ENCODE results near the gene RSAD2. TPM values are rescaled to one million over a fixed set of nuclear protein-coding genes. Genes with fewer than 3 reads are reported as not detected.

RSAD2 gene
- total RNA-seq, 1 donor from 2014 or later, result 0.66 TPM

DNA sequence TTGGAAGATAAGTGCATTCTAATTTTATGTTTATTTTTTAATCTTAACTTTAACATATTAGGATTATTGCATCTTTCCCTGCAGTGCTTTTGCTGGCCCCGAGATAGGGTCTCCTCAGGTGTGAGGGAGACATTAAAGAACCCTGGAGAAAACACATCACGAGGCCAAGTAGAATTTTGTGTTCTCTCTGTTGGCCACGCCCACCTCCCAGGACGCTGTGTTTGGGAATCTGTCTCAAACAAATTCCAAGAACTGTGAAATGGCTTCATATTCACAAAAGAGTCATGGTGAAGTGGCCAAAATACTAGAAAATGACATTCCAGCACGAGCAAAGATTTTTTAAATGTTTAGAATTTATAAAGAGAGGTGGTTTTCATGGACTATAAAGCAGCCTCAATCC lies 67.0 kb downstream of the RSAD2 start:
- DNase-seq (ENCODE audit: low read depth, low spot score), result no peak

DNA sequence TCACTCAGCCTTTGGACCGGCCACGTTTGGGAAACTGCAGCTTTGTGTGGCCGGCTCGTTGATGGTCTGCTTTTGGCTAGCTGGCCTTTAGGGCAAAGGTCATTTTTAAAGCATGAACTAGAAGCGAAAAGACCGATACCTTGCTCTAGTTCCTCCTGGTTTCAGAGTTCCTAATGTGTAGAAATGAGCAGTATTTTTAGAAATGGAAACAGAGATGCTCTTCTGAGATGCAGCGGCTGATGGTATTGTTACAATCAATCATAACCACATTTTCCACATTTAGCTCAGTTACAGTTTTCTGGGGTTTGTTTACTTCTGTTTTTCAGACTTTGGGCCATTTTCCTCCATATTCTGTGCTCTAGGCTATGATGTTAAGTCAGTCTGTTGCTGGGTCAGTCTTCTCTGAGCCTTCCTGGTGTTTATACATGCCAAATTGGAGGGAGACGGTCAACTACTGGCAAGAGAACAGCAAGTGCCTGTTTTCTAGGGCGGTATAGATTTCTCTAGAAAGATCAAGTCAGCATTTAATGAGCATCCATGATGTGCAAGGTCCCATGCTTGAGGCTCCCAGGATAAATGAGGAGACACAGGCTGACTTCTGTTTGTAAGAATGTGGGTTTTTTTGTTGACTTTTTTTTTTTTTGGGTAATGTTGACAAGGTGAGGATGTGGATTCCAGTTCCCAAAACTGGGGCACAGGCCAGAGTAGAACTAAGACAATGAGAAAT lies 67.7 kb downstream of the RSAD2 start:
- no peak for DNase-seq (ENCODE audit: low read depth, low spot score)

DNA sequence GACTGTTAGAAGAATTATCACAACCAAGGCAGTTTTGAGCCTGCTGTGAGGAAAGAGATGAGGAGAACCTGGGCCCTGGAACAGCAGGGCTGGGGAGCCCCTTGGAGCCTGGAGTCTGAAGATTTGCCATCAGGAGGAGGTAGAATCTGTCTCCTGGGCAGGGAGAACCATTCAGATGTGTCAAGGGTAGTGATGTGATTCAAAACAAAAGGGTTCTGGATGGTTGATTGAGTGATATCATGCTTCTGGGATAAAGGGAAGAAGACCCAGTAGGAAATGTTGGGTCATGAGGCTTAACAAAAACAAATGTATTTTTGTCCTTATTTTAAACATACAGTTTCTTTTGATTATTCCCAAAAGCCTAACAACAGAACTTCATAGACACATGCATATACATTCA lies 68.2 kb downstream of the RSAD2 start:
- no peak for DNase-seq (ENCODE audit: low read depth, low spot score)

DNA sequence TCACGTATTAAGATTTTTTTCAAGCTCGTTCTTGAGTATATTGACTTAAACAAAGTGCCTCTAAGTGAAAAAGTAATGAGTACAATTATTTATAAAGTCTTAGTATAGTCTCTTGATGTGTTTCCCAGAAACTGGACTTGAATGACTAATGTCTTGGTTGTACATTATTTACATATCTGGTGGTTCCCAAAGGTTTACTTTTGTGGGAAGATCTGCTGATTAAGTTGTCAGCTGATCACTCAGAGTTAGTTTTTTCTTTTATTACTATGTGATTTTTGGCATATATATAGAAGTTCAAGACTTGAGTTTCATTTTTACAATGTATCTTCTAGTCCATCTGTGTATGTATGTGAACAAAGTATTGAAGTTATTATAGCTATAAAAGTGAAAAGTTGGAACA lies 69.1 kb downstream of the RSAD2 start:
- DNase-seq (ENCODE audit: low read depth, low spot score), result no peak

Other genes with a start within 250 kb of the RSAD2 start
- 0.39 and 0.92 TPM in 2 replicates for gene CMPK2, start 11.9 kb upstream of the RSAD2 start, total RNA-seq
- 2.5 and 5.3 TPM in 2 replicates for gene RNF144A, start 39.6 kb downstream of the RSAD2 start, total RNA-seq